ENCODE results near the gene ACOT11.

GRCh38 chr1:54559111-54559548, 11.1 kb downstream of the ACOT11 start:
- no peak for TF ChIP-seq EZH2 (IDR thresholded peaks at IDR 0.05; ENCODE audit: low read length, missing control alignments)
- no peak for TF ChIP-seq CTCF (conservative IDR thresholded peaks at IDR 0.05 in 1 of 2, IDR thresholded peaks at IDR 0.05 in 1 of 2; ENCODE audit: low read depth in 1 of 2, low read length in 2 of 2)

All from fibroblast of lung (primary cell).